ENCODE results near the gene GOLGA3.
"Not testable (repeated sequence)": the region's sequence is repeated elsewhere in the genome, so short reads cannot be mapped to it uniquely, and the experiment has no call there.

Gene GOLGA3

GRCh38 chr12:132828706-132829534 lies at the start of gene GOLGA3:
GOLGA3 (minus strand) TSS chr12:132828869; CDS start chr12:132822128, 6,741 bp downstream.
- peak; percentile 96 for DNase-seq (ENCODE audit: low read depth, low spot score)

- not testable (repeated sequence) for DNase-seq (ENCODE audit: low read depth, low spot score)
These were observed 46.0 kb upstream of the GOLGA3 start for GRCh38 chr12:132874620-132875019.

- DNase-seq (ENCODE audit: low read depth, low spot score), result no peak
These were observed 45.5 kb upstream of the GOLGA3 start for GRCh38 chr12:132874175-132874574.

- no peak for DNase-seq (ENCODE audit: low read depth, low spot score)
These were observed 45.1 kb upstream of the GOLGA3 start for GRCh38 chr12:132873724-132874123.

- DNase-seq (ENCODE audit: low read depth, low spot score), result no peak
These were observed 44.3 kb upstream of the GOLGA3 start for GRCh38 chr12:132872975-132873421.

GRCh38 chr12:132872073-132872855 lies 43.6 kb upstream of the GOLGA3 start:
- DNase-seq (ENCODE audit: low read depth, low spot score), result no peak

GRCh38 chr12:132869551-132869950 lies 40.9 kb upstream of the GOLGA3 start:
- DNase-seq (ENCODE audit: low read depth, low spot score), result no peak

GRCh38 chr12:132866251-132866828 lies 37.7 kb upstream of the GOLGA3 start:
- DNase-seq (ENCODE audit: low read depth, low spot score), result peak; percentile 41

GRCh38 chr12:132861558-132861957 lies 32.9 kb upstream of the GOLGA3 start:
- no peak for DNase-seq (ENCODE audit: low read depth, low spot score)

- DNase-seq (ENCODE audit: low read depth, low spot score), result no peak
These were observed 30.1 kb upstream of the GOLGA3 start for GRCh38 chr12:132858718-132859266.

GRCh38 chr12:132857019-132857418 lies 28.4 kb upstream of the GOLGA3 start:
- not testable (repeated sequence) for DNase-seq (ENCODE audit: low read depth, low spot score)

GRCh38 chr12:132856581-132856980 lies 27.9 kb upstream of the GOLGA3 start:
- DNase-seq (ENCODE audit: low read depth, low spot score), result no peak

GRCh38 chr12:132855211-132855610 lies 26.5 kb upstream of the GOLGA3 start:
- not testable (repeated sequence) for DNase-seq (ENCODE audit: low read depth, low spot score)

GRCh38 chr12:132853285-132854092 lies 24.8 kb upstream of the GOLGA3 start:
- no peak for DNase-seq (ENCODE audit: low read depth, low spot score)

- no peak for DNase-seq (ENCODE audit: low read depth, low spot score)
These were observed 23.8 kb upstream of the GOLGA3 start for GRCh38 chr12:132852496-132852895.

- no peak for DNase-seq (ENCODE audit: low read depth, low spot score)
These were observed 22.8 kb upstream of the GOLGA3 start for GRCh38 chr12:132851465-132851864.

GRCh38 chr12:132850291-132850690 lies 21.6 kb upstream of the GOLGA3 start:
- DNase-seq (ENCODE audit: low read depth, low spot score), result no peak

- DNase-seq (ENCODE audit: low read depth, low spot score), result no peak
These were observed 19.9 kb upstream of the GOLGA3 start for GRCh38 chr12:132848521-132848920.

GRCh38 chr12:132847363-132848356 lies 19.0 kb upstream of the GOLGA3 start:
- peak; percentile 58 for DNase-seq (ENCODE audit: low read depth, low spot score)

- not testable (repeated sequence) for DNase-seq (ENCODE audit: low read depth, low spot score)
These were observed 16.0 kb upstream of the GOLGA3 start for GRCh38 chr12:132844681-132845080.

Measured in ELF-1 (cell line).